GM18498 (cell line): ENCODE results near the gene MSI2.

ENCODE experiments used
- ATAC-seq: cut with Tn5 transposase; IDR thresholded peaks from one replicate; pipeline ENCODE4 v1.9.1; 2021; ENCODE audit warnings: mild to moderate bottlenecking, moderate library complexity; ENCODE audit not compliant: unreplicated experiment

Gene MSI2

DNA sequence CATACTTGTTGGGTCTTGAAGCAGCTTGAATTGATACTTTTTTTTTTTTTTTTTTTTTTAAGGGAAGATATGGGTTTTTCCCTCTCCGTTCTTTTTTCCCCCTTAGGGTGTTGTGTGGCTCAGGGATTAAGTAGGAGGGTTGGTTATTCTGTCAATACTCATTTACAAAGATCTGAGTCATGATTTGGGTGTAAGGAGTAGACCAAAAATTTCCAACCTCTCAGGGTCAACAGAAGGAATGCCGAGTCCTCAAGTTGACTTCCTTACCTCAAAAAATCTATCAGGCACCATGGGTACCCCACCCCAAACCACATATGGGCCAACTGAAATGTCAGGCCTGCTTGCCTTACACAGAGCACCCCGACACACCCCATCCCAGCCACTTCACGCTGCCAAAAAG lies 258.3 kb downstream of the MSI2 start:
- no peak for ATAC-seq

GRCh38 chr17:57515662-57516211 lies 259.4 kb downstream of the MSI2 start:
- no peak for ATAC-seq

- ATAC-seq = no peak
Observed at GRCh38 chr17:57516290-57517230, 260.2 kb downstream of the MSI2 start.

- no peak for ATAC-seq
Observed at GRCh38 chr17:57517273-57517631, 260.9 kb downstream of the MSI2 start.

- ATAC-seq = no peak
Observed at GRCh38 chr17:57517632-57518456, 261.5 kb downstream of the MSI2 start.

DNA sequence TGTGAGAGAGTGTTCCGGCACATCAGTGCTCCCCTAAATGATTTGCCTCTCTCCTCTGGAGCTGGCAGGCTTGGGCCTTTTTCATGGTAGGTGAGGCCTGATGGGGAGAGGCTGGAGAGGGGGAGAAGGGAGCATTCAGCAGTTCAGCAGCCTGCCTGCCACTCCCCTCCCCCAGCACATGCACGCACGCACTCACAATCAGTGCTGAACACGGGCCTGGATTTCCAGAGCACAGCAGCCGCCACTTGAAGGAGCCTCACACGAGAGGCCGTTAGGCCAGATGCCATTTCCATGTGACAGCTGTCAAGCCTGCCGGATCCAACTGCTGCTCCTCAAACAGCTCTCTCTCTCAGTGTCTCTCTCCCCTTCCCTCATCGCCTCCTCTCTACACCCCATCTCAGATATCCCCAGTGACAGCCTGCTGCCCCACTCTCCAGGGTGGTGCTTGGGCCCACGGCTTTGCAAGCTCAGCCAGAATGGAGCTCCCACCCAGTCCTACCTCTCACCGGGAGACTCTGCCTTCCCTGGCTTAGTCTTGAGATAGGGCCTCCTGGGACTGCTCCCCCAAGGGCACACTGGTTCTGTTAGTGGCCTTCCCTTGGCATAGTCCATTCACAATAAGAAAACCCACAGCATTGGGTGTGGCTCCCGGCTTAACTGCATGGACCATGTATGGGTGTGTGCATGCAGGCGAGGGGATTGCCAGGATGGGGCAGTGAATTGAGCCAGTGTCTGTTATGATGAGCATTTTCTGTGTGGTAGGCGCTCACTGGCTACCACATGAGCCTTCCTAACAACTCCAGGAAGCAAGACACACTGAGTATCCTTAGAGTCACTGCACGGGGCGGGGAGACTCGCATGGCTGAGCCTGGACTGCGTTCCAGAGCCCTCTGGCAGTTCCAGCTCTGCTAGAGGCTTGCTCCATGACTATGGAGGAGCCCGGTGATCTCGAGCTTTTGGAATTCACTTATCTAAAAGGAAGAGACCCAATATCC lies 262.6 kb downstream of the MSI2 start:
- no peak for ATAC-seq

DNA sequence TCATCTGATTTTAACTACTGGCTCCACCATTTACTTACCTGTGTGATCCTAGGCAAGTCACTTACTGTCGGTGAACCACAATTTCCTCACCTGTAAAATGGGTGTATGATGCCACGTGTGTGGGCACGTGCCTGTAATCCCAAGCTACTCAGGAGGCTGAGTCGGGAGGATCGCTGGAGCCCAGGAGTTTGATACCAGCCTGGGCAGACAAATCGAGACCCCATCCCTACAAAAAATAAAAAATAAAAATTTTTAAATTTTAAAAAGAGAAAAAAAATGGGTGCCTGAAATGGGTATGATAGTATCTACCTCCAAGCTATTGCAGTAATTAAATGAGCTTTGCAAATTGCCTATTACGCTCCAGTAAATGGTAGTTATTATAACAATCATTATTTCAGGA lies 263.5 kb downstream of the MSI2 start:
- ATAC-seq = no peak

- no peak for ATAC-seq
Observed at GRCh38 chr17:57521606-57522005, 265.3 kb downstream of the MSI2 start.

DNA sequence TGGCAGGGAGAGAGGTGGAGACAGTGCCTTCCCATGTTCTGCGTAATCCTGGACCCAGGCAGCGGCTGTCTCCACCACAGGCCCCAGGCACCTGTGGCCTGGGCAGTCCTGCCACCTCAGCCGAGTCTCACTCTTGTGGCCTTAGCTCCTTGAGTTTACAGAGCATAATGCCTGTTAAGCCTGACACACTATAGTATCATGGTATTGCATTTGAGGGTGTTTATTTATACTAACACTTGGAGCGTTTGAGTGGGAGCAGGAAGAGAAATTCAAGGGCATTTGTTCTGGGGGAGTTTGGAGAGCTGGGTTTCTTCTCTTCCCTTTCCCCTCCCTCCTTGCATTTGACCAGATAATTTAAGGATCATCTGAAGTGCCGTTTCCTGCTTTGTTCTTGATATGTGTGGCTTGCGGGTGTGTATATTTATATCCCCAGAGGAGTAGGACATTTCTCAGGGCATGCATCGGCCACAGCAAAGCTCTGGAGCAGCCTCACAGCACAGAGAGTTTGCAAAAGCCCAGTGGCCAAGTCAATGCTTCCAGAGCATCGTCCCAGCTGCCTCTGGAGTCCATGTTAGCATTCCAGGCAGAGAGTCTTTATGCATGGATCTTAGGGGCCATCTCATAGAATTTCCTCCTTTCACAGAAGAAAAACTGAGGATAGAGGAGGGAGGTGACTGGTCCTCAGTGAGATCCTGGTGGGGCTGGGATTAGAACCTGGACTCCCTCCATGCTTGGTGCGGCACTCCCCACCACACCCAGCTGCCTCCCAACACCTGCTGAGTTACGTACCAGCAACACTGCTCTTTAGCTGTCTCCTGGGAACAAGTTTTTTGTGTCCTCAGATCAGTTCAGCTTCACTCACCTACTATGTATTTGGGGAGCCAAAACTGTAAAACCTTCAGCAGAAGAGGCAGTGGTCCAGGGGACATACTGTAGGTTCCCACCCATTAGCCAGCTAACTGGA lies 266.0 kb downstream of the MSI2 start:
- ATAC-seq = no peak

DNA sequence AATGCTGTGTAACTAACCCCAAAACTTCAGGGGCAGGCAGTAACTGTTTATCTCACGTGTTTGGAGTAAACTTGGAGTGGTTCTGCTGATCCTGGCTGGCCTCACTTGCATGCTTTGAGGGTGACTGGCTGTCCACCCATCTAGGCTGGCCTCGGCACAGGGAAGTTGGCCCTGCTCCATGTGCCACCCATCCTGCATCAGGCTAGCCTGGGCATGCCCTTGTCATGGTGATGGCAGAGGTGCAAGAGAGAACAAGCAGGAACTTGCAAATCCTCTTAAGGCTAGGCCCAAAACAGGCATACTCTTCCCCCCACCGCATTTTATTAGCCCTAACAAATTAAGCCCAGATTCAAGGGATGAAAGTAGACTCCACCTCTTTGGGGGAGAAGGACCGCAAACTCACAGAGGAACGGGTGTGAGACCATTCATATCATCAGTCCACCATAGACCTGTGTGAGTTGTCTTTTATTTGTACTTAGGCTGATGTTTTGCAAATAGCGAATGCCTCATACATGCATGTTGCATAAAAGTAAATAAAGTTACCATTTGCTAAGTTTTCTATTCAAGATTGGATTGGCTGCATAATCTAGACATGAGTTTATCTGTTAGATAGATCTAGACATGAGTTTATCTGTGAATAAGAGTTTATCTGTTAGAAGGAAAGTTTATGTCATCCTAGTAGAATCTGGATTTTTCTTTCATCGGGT lies 267.8 kb downstream of the MSI2 start:
- ATAC-seq = no peak

DNA sequence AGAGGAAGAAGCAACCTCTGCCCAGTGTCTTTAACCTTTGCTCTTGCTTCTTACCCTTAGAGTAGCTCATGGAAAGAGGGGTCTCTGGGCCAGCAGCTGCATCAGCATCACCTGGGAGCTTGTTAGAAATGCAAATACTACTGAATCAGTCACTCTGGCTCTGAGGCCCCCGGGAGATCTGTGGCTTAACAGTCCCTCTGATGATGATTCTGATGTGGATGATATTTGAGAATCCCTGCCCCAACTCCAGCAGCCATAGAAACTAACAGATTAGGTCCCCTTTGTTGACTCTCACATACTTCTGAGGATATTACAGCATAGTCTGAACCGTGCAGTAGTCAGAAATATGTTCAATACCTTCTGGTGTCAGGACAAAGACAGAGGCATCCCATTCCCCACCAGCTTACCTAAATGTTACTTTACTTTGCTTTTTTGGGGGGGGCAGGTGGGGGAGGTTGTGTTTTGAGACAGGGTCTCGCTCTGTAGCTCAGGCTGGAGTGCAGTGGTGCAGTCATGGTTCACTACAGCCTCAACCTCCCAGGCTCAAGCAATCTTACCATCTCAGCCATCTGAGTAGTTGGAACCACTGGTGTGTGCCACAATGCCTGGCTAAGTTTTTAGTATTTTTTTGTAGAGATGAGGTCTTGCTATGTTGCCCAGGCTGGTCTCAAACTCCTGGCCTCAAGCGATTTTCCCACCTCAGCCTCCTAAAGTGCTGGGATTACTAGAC lies 268.7 kb downstream of the MSI2 start:
- no peak for ATAC-seq

DNA sequence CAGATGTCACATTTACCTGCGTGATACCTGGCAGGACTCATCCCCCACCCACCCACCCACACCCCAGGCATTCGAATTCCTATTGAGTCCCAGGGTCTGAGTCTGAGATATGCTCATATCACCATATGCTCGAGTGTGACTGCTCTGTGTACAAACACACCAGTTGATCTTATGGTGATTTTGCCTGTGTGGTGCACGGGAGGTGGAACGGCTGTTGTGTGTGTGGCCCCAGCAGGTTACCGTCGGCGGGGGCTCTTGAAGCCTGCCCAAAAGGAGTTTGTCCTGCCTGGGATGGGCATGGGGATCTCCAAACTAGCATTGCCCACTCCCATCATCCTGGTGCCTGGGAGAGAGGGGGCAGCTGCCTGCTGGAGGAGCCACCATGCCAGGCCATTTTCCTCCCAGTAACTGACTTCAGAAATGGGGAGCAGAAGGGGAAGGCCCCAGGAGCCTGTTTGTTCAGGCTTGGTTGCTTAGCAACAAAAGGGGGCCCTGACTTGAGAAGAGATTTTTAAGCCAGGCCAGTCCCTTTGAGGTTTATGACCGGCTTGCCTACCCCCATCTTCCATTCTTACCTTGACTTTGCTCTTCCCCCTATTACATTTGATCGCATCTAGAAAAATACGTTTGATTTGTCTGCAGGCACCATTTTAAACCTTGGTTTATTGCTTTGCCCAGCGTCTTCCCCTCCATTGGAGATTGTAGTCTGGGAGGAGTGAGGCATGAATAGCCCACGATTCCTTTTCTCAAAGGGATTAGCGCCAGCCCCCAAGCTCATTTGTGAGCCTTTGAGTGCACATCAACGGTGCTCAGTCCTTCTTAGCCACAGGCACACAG lies 271.1 kb downstream of the MSI2 start:
- ATAC-seq = no peak

DNA sequence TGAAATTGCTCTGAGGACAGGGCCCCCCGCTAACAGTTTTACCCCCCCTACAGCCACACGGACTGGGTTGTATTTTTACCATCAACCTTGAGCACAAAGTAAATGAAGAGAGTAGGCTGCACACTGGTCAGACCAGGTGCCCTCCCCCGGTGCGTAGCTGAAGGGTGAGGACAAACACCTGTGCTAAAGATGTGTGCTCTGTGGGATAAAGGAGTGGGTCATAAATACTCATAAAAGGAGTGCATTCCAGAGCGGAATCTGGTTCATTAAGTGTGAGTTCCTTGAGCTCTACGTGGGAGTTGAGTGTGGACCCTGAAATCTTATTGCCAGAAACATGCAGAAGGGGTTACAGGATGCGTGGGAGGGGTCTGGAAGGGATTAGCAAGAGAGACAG lies 271.7 kb downstream of the MSI2 start:
- no peak for ATAC-seq

DNA sequence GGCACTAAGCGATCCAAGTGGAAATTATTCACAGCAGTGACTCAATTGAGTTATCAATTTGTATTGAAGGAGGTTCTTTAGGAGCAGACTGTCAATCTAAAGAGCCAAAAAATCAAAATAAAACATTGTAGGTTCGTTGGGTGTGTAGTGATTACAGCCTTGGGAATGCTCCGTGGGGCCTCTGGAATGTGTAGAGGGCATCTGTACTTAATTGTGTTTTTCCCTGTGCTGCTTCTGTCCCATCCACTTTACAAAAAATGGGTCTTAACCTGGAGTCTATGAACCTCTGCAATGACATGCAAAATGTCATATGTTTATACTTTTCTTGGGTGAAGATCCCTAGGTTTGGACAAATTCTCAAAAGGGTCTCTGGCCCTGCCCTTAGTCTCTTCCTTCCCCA lies 273.7 kb downstream of the MSI2 start:
- ATAC-seq = no peak

DNA sequence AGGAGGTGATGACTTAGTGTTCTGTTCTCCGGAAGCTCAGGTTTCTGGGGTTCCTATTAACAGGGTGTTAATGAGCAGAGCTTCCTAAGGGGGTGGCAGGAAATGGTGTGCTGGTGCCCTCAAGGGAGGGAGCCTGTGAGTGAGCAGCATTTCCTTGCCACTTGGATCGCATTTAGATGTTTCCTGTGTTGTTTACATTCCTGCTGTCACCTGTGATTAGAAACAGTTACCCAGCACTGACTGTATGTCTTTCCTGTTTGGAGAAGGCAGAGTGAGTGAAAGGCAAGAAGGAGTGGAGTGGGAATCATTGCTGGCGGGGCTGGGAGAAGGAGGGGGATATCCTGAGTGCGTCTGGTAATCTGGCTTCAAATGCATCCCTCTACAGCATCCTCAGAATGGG lies 274.2 kb downstream of the MSI2 start:
- no peak for ATAC-seq

DNA sequence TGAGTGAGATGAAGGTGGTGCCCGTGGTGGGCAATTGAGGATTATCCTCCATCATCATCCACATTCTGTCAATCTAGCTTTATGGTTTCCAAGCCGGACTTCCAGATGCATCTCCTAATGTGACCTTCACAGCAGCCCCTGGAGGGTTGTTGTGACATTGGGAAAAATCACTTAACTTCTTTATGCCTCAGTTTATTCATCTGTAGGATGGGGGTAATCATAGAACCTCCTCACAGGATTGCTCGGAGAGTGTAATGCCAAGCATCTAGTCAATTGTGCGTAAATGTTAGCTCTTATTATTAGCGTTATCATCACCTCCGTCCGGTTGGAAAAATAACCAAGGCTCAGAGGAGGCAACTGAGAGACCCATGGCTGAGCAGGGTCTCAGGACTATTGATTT lies 274.8 kb downstream of the MSI2 start:
- ATAC-seq = no peak
